Cerebellar cortex (tissue), 1 donor: ENCODE measurements around the gene ACADS.

Experiments
- DNase-seq: peaks from one replicate; pipeline ENCODE4 v3.0.0-alpha.2; 2015; ENCODE audit warnings: low spot score

The ACADS gene

GRCh38 chr12:120702637-120703036 lies 23.0 kb upstream of the ACADS start:
- no peak for DNase-seq

GRCh38 chr12:120703311-120703942 lies 22.2 kb upstream of the ACADS start:
- DNase-seq, result no peak

GRCh38 chr12:120705618-120706017 lies 20.0 kb upstream of the ACADS start:
- DNase-seq, result peak; percentile 85

- DNase-seq, result no peak
Observed at GRCh38 chr12:120706029-120706428, 19.6 kb upstream of the ACADS start.

GRCh38 chr12:120708651-120709050 lies 17.0 kb upstream of the ACADS start:
- DNase-seq, result no peak

GRCh38 chr12:120710031-120710804 lies 15.4 kb upstream of the ACADS start, which contains the start of gene UNC119B:
TSS of gene UNC119B (plus strand) at chr12:120710458. CDS start at chr12:120710475, 17 bp downstream.
- DNase-seq, result peak; percentile 61

GRCh38 chr12:120710805-120711296 lies 14.8 kb upstream of the ACADS start:
- peak; percentile 38 for DNase-seq

- DNase-seq, result peak; percentile 35
Observed at GRCh38 chr12:120711411-120711810, 14.2 kb upstream of the ACADS start.

- DNase-seq, result no peak
Observed at GRCh38 chr12:120712610-120713009, 13.0 kb upstream of the ACADS start.

- DNase-seq, result peak; percentile 91
Observed at GRCh38 chr12:120713861-120714482, 11.7 kb upstream of the ACADS start.

- no peak for DNase-seq
Observed at GRCh38 chr12:120718055-120718454, 7.6 kb upstream of the ACADS start.

- no peak for DNase-seq
Observed at GRCh38 chr12:120719072-120719471, 6.6 kb upstream of the ACADS start.

- DNase-seq, result no peak
Observed at GRCh38 chr12:120719496-120720233, 6.0 kb upstream of the ACADS start.

GRCh38 chr12:120720234-120720986 lies 5.2 kb upstream of the ACADS start:
- no peak for DNase-seq

GRCh38 chr12:120720987-120721801 lies 4.4 kb upstream of the ACADS start:
- DNase-seq, result no peak

GRCh38 chr12:120721866-120722265 lies 3.8 kb upstream of the ACADS start:
- DNase-seq, result no peak

- DNase-seq, result no peak
Observed at GRCh38 chr12:120722784-120723183, 2.8 kb upstream of the ACADS start.

- DNase-seq, result no peak
Observed at GRCh38 chr12:120724720-120725119, 906 bp upstream of the ACADS start.

- no peak for DNase-seq
Observed at GRCh38 chr12:120725151-120725658, 421 bp upstream of the ACADS start.

GRCh38 chr12:120726510-120726793 lies 826 bp downstream of the ACADS start:
- no peak for DNase-seq

- DNase-seq, result no peak
Observed at GRCh38 chr12:120726961-120727360, 1.3 kb downstream of the ACADS start.
